Ectodermal cell (in vitro differentiated cells): ENCODE measurements around the gene TGM3.

ENCODE experiments used
- H3K27ac ChIP-seq: 2 replicates; pipeline ENCODE4 v1.7.0; 2013; ENCODE audit warnings: mild to moderate bottlenecking, low read depth, low read length; ENCODE audit not compliant: insufficient read depth, poor library complexity, severe bottlenecking
- H3K27me3 ChIP-seq: 2 replicates; pipeline ENCODE4 v1.7.0; 2013; ENCODE audit warnings: mild to moderate bottlenecking, low read length; ENCODE audit not compliant: insufficient read depth, control insufficient read depth, poor library complexity, severe bottlenecking
- H3K36me3 ChIP-seq: one replicate; pipeline ENCODE4 v1.7.0; 2013; ENCODE audit warnings: low read length; ENCODE audit not compliant: control insufficient read depth, insufficient read depth
- H3K4me1 ChIP-seq: one replicate; pipeline ENCODE4 v1.7.0; 2013; ENCODE audit warnings: low read length; ENCODE audit not compliant: control insufficient read depth, insufficient read depth
- H3K4me3 ChIP-seq: 2 replicates; pipeline ENCODE4 v1.7.0; 2013; ENCODE audit warnings: low read depth, low read length, control low read depth; ENCODE audit not compliant: insufficient read depth
- H3K9me3 ChIP-seq: 2 replicates; pipeline ENCODE4 v1.7.0; 2013; ENCODE audit warnings: mild to moderate bottlenecking, low read length, moderate library complexity; ENCODE audit not compliant: control insufficient read depth
- WGBS, 2 experiments: methylation state at CpG; one replicate each; pipeline ENCODE4 v1.1.7; 2013; ENCODE audit warnings: missing lambda C conversion rate in 2 of 2; 5-methylcytosine and 5-hydroxymethylcytosine counted together

Gene TGM3

DNA sequence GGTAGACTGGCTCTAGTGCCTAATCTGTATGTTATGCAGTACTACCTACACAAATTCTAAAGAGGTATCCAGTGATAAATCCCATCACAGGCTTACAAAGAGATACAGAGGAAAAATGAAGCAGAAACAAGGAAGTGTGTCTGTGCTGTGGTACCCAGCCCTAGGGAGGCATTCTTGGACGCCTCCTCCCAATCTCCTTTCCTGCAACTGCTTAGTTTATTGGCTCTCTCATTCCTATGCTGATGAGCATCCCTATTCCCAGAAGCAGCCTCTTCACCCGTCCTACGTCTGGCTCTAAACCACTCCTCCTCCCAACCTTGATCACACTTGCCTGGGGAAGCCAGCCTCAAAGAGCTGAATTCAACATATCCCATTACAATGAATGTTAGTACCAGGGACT is 50.4 kb downstream of the TGM3 start:
- Histone ChIP-seq H3K4me3 (no peak overlapping the region), H3K4me1 (no peaks in the 10 kb centered on the region), H3K9me3 (no peaks in the 10 kb centered on the region), H3K27ac (no peak overlapping the region), H3K36me3 (no peaks in the 10 kb centered on the region), H3K27me3 (no peaks in the 10 kb centered on the region)
- 49 to 52% methylated on average over 3 of the region's 3 CpGs for WGBS, 2 experiments

DNA sequence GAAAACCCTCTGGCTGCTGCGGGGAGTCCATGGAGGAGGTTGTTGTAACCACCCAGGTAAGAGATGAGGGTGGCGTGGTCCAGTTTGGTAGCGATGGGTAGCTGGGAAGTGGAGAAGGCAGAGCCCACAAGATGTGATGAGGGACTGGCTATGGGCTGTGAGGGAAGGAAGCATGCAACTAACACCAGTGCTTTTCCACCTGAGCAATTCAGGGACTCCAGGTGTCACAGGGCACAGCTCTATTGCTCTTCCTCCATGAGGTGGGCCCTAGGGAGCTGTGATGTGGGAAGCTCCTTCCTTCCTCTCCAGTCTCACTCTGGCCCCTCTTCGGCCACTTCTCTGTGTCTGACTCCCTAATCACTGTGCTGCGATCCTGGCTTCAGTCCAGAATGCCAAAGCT is 52.5 kb downstream of the TGM3 start:
- no peaks in the 10 kb centered on the region for H3K27me3 ChIP-seq
- no peak overlapping the region for H3K4me3 ChIP-seq
- H3K27ac ChIP-seq, result no peak overlapping the region
- H3K9me3 ChIP-seq, result no peaks in the 10 kb centered on the region
- WGBS, 2 experiments, result 86 to 89% methylated on average over 5 of the region's 5 CpGs
- H3K4me1 ChIP-seq, result no peaks in the 10 kb centered on the region
- no peaks in the 10 kb centered on the region for H3K36me3 ChIP-seq

DNA sequence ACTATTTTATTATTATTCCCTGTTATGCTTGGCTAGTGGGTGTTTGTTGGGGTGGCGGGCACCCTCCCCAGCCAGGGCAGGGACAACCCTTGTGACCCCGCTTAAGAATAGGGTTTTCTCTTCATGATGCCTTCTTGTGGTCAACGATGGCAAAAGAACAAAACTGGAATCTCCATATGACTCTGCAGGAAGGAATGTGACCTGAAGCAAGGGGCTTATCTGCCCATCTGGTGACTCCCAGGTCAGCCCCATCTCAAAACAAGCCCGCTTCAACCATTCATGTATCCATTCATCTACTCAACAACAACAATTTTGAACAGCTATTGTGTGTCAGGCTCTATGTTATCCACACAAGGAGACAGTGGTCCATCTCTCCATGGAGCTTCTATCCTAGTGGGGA is 54.0 kb downstream of the TGM3 start:
- Histone ChIP-seq H3K4me1 (no peaks in the 10 kb centered on the region), H3K36me3 (no peaks in the 10 kb centered on the region), H3K27me3 (no peaks in the 10 kb centered on the region), H3K9me3 (no peaks in the 10 kb centered on the region), H3K4me3 (no peak overlapping the region), H3K27ac (no peak overlapping the region)
- WGBS, 2 experiments, result 80 to 84% methylated on average over 4 of the region's 4 CpGs

DNA sequence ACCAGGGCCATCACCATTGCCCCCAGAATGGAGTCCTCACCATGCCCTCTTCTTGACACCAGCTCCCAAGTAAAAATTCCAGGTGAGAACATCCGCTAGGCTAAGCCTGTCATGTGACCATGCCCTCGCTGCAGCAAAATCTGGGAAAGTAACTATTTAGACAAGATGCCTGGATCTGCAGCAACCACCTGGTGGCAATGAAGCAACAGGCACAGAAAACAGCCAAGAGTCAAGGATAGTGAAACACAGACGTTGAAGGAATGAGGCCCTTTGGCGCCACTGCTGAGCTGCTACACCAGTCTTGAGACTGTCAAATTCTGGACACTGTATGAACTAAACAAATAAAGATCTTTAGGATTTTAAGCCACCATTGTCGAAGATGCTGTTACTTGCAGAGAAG is 54.8 kb downstream of the TGM3 start:
- no peaks in the 10 kb centered on the region for H3K4me1 ChIP-seq
- H3K36me3 ChIP-seq, result no peaks in the 10 kb centered on the region
- no peaks in the 10 kb centered on the region for H3K27me3 ChIP-seq
- no peak overlapping the region for H3K4me3 ChIP-seq
- 73% methylated on average over 5 of the region's 5 CpGs for WGBS, 2 experiments
- H3K9me3 ChIP-seq, result no peaks in the 10 kb centered on the region
- no peak overlapping the region for H3K27ac ChIP-seq

DNA sequence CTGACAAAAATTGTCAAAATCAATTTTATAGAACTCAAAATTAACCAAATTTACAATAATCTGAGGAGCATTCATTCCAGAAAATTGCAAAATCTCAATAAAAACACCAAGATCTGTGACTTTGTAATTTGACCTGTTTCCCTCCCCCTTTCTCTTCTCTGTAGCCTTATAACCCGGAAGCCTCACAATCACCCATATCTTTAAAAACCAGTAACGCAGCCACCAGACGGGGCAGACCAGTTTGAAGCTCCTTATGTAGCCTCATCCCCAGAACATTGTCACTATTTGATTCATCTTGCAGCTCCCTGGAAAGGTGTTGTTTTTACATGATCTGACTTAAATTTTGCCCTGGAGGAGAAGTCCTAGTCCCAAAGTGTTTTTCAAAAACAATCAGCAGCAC is 57.4 kb downstream of the TGM3 start:
- no peaks in the 10 kb centered on the region for H3K27me3 ChIP-seq
- H3K36me3 ChIP-seq, result no peaks in the 10 kb centered on the region
- WGBS, 2 experiments, result 84 to 87% methylated on average over 3 of the region's 3 CpGs
- H3K4me1 ChIP-seq, result no peaks in the 10 kb centered on the region
- no peak overlapping the region for H3K27ac ChIP-seq
- H3K4me3 ChIP-seq, result no peak overlapping the region
- H3K9me3 ChIP-seq, result no peaks in the 10 kb centered on the region

DNA sequence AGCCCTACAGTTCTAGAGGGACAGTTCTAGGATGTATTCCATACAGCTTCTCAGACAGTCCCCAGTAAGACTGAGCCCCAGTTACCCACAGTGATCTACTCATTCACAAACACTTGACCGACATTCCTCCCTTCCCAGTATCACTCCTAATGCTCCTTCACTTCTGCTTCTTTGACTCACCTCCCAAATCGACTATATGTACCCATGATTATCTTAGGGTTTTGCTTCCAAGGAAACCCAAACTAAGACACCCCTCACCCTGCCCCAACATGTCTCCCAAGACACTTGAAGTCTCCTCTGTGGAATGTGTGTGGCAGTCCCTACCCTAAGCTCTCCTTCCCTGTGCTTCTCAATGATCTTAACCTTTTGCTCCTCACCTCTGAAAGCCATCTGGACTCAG is 61.3 kb downstream of the TGM3 start:
- Histone ChIP-seq H3K4me1 (no peaks in the 10 kb centered on the region), H3K27ac (no peak overlapping the region), H3K36me3 (no peaks in the 10 kb centered on the region), H3K4me3 (no peak overlapping the region), H3K9me3 (no peaks in the 10 kb centered on the region), H3K27me3 (no peaks in the 10 kb centered on the region)
- WGBS, 2 experiments, result 86 to 90% methylated on average over 2 of the region's 2 CpGs

DNA sequence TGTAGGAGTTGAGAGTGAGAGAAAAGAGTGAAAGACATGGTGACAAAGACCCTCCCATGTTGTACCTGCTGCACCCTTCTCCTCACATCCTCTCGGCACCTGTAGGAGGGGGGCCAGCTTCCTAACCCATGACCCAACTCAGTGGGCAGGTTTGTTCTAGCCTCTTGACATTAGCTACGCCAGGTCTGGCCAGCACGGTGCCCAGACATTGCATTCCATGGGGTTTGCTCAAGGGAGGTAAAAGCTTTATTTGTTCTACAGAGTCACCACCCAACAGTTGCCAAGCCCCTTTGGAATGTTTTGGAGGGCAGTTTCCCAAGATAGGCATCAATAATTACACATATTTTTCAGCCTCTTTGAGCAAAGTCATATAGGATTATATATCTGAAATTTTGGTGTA is 62.2 kb downstream of the TGM3 start:
- Histone ChIP-seq H3K4me1 (no peaks in the 10 kb centered on the region), H3K9me3 (no peaks in the 10 kb centered on the region), H3K36me3 (no peaks in the 10 kb centered on the region), H3K27me3 (no peaks in the 10 kb centered on the region), H3K27ac (no peak overlapping the region), H3K4me3 (no peak overlapping the region)
- 93 to 98% methylated on average over 3 of the region's 3 CpGs for WGBS, 2 experiments

DNA sequence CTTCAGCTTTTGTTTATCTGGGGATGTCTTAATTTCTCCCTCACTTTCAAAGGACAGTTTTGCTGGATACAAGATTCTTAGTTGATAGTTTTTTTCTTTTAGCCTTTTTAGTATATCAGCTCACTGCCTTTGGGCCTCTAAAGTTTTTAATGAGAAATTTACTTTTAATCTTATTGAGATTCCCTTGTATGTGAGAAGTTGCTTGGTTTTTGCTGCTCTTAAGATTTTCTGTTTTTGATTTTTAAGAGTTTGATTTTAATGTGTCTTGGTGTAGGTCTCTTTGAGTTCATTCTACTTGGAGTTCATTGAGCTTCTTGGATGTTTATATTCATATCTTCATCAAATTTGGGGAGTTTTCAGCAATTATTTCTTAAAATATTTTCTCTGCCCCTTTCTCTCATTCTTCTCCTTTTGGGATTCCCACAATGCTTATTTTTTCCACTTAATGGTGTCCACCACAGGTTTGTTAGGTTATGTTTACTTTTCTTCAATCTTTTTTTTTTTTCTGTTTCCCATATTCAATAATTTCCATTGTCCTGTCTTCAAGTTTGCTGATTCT is 65.3 kb downstream of the TGM3 start:
- no peaks in the 10 kb centered on the region for H3K4me1 ChIP-seq
- no peak overlapping the region for H3K4me3 ChIP-seq
- H3K27ac ChIP-seq, result no peak overlapping the region
- no peaks in the 10 kb centered on the region for H3K9me3 ChIP-seq
- no peaks in the 10 kb centered on the region for H3K36me3 ChIP-seq
- H3K27me3 ChIP-seq, result no peaks in the 10 kb centered on the region

DNA sequence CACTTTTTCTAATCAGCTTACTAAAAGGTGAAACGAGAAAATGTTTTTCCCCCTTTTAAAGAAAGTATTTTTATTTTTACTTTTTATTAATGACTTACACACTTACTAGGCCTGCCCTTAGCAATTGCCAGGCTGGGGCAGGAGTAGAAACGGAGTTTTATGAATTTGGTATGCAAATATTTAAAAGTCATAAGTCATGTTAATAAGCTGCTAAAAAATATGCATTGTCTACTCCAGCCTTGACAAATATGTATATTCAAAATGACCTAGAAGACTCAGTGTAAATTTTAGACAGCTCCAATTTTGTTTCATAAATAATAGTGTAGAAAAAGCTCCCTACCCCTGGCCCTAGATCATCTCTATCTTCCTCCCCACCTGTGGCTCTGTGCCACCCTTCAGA is 67.4 kb downstream of the TGM3 start:
- WGBS, 2 experiments, result 83% methylated on average over 1 of the region's 2 CpGs; no CpG with 5 or more reads in 1 of the 2 experiments

DNA sequence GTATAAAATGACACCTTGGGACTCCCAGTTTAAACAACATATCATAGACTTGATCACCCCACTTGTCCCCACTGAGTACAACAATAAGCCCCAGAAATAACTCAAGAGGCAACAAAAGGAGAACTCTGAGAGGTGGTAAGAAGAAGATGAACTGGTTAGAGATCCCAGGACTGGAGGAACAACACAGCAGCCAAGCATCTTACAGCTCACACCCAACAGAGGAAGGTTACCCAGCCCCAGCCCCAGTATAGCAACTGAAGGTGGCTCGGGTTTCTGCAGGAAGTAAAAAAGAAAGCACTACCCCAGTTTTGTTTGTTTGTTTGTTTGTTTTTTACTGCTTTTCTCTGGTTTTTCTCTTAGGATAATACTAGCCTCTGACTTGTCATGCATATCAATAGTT is 67.8 kb downstream of the TGM3 start:
- no peak overlapping the region for H3K4me3 ChIP-seq
- H3K9me3 ChIP-seq, result no peaks in the 10 kb centered on the region
- H3K27ac ChIP-seq, result no peak overlapping the region
- H3K4me1 ChIP-seq, result no peaks in the 10 kb centered on the region
- no peaks in the 10 kb centered on the region for H3K27me3 ChIP-seq
- no peaks in the 10 kb centered on the region for H3K36me3 ChIP-seq
- WGBS, 2 experiments, result 91 to 100% methylated on average over 1 of the region's 1 CpG

More for the DNA sequence above, 67.4 kb downstream of the TGM3 start:
- no peak overlapping the region for H3K4me3 ChIP-seq
- no peaks in the 10 kb centered on the region for H3K27me3 ChIP-seq
- H3K4me1 ChIP-seq, result no peaks in the 10 kb centered on the region
- no peaks in the 10 kb centered on the region for H3K9me3 ChIP-seq
- no peak overlapping the region for H3K27ac ChIP-seq
- H3K36me3 ChIP-seq, result no peaks in the 10 kb centered on the region

DNA sequence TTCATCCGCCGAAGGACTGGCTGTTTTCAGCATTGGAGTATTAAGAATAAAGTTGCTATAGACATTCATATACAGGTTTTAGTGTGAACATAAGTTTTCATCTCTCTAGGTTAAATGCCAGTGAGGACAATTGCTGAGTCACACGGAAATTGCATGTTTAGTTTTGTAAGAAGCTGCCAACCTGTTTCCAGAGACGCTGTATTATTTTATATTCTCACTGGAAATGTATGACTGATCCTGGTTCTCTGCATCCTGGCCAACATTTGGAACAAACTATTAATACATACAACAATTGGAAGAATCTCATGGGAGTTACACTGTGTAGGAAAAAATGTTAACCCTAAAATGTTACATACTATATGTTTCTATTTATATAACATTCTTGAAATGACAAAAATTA is 68.2 kb downstream of the TGM3 start:
- H3K36me3 ChIP-seq, result no peaks in the 10 kb centered on the region
- no peaks in the 10 kb centered on the region for H3K4me1 ChIP-seq
- 95 to 100% methylated on average over 4 of the region's 4 CpGs for WGBS, 2 experiments
- no peak overlapping the region for H3K4me3 ChIP-seq
- no peaks in the 10 kb centered on the region for H3K27me3 ChIP-seq
- no peak overlapping the region for H3K27ac ChIP-seq
- H3K9me3 ChIP-seq, result no peaks in the 10 kb centered on the region
